ENCODE measurements around the gene ZMAT2. TPM values are rescaled to one million over a fixed set of nuclear protein-coding genes. Genes with fewer than 3 reads are reported as not detected.

Gene ZMAT2
- total RNA-seq, 4 donors from 2014 or later, result 44.2 to 56.5 (median 51.9) TPM

DNA sequence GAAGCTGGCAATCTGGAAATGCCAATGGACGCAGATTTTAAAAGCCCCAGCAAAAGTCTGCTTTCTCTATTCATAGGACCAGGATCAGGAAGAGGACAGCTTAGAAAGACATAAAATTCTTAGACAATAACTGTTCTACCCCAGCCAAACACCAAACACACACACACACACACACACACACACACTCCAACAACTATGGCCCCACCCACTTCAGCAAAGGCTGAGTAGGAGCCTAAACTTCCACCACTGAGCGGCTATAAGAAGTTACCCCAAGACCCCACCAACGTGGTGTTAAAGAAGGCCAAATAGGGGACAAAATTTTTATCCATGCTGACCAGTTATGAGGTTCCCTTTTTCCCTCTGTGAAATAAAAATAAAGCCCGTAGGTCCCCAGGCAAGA, 32.9 kb downstream of the ZMAT2 start:
- DNase-seq (no peak), ATAC-seq (no peak)
- no peak overlapping the region for H3K4me3 ChIP-seq
- intact Hi-C loops (cut with DNase I; ENCODE audit: low total_unique reads), result no loop called here
- H3K4me1 ChIP-seq, result no peaks in the 10 kb centered on the region
- H3K36me3 ChIP-seq, result no peaks in the 10 kb centered on the region
- no peak overlapping the region for H3K27ac ChIP-seq
- in situ Hi-C loops (cut with MboI; ENCODE audit: low sequenced_read_pairs in 4 of 4), result loop anchor here in 3 of 4 donors (5.0 to 10.0 kb wide), 2 partner anchors 358 to 361 kb away; no protein-coding TSS in a partner anchor
- no peaks in the 10 kb centered on the region for H3K9me3 ChIP-seq
- peaks cover 0 to 7% (median 0%) of the 10 kb centered on the region in 3 donors for H3K27me3 ChIP-seq
- TF ChIP-seq POLR2A (IDR thresholded peaks at IDR 0.05) (no peak), CTCF (IDR thresholded peaks at IDR 0.05 in 4 of 5, conservative IDR thresholded peaks at IDR 0.05 in 1 of 5) (no peak)

DNA sequence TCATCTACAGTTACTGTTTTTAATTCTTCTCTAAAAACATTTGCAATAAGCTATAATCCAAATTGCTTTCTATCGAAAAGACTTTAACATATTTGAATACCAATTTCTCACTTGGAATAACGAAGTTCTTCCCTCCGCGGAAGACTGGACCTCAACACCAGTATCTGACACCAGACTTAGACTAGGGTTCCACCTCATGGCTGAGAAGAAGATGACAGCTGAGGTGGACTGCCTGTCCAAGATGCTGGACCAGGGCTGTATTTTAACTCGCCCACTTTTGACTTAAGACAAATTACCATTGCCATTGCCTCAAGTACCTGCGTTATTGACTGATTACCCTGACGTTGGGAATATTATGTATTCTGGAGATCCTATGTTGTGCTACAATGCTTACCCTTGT, 34.1 kb downstream of the ZMAT2 start:
- H3K27me3 ChIP-seq, result peaks cover 0 to 7% (median 0%) of the 10 kb centered on the region in 3 donors
- no peak overlapping the region for H3K4me3 ChIP-seq
- in situ Hi-C loops (cut with MboI; ENCODE audit: low sequenced_read_pairs in 4 of 4) (loop anchor here in 3 of 4 donors (5.0 to 10.0 kb wide), 2 partner anchors 360 to 362 kb away; no protein-coding TSS in a partner anchor), intact Hi-C loops (cut with DNase I; ENCODE audit: low total_unique reads) (loop anchor here (1.0 to 2.0 kb wide), 2 partner anchors 43 to 362 kb away; partner anchors contain the start of genes HARS1 and HARS2)
- ATAC-seq, result peak; percentile 74 to 82
- no peak overlapping the region for H3K27ac ChIP-seq
- H3K9me3 ChIP-seq, result no peaks in the 10 kb centered on the region
- no peak for TF ChIP-seq POLR2A (IDR thresholded peaks at IDR 0.05)
- peak; percentile 31 to 65 (median 41) for TF ChIP-seq CTCF (IDR thresholded peaks at IDR 0.05 in 4 of 5, conservative IDR thresholded peaks at IDR 0.05 in 1 of 5)
- H3K4me1 ChIP-seq, result no peaks in the 10 kb centered on the region
- no peak for DNase-seq
- H3K36me3 ChIP-seq, result no peaks in the 10 kb centered on the region

- Histone ChIP-seq H3K36me3 (no peaks in the 10 kb centered on the region), H3K9me3 (no peaks in the 10 kb centered on the region), H3K27ac (no peak overlapping the region), H3K4me3 (no peak overlapping the region), H3K27me3 (no peaks in the 10 kb centered on the region), H3K4me1 (no peaks in the 10 kb centered on the region)
- no peak for TF ChIP-seq POLR2A (IDR thresholded peaks at IDR 0.05)
- TF ChIP-seq CTCF (IDR thresholded peaks at IDR 0.05 in 4 of 5, conservative IDR thresholded peaks at IDR 0.05 in 1 of 5), result no peak
- intact Hi-C loops (cut with DNase I; ENCODE audit: low total_unique reads), result no loop called here
- in situ Hi-C loops (cut with MboI; ENCODE audit: low sequenced_read_pairs in 4 of 4), result loop anchor here in 2 of 4 donors (10.0 kb wide), 1 partner anchor 363 kb away; no protein-coding TSS in a partner anchor
- no peak for DNase-seq
- ATAC-seq, result no peak
Measured at GRCh38 chr5:140737486-140737885, 37.2 kb downstream of the ZMAT2 start.

- no peaks in the 10 kb centered on the region for H3K36me3 ChIP-seq
- no peaks in the 10 kb centered on the region for H3K27me3 ChIP-seq
- DNase-seq (no peak), ATAC-seq (no peak)
- intact Hi-C loops (cut with DNase I; ENCODE audit: low total_unique reads), result no loop called here
- H3K4me3 ChIP-seq, result no peak overlapping the region
- H3K9me3 ChIP-seq, result no peaks in the 10 kb centered on the region
- no peaks in the 10 kb centered on the region for H3K4me1 ChIP-seq
- TF ChIP-seq POLR2A (IDR thresholded peaks at IDR 0.05), result no peak
- no peak overlapping the region for H3K27ac ChIP-seq
- in situ Hi-C loops (cut with MboI; ENCODE audit: low sequenced_read_pairs in 4 of 4), result no loop called here
Measured at GRCh38 chr5:140741967-140742366, 41.7 kb downstream of the ZMAT2 start.

- Histone ChIP-seq H3K4me1 (no peaks in the 10 kb centered on the region), H3K36me3 (no peaks in the 10 kb centered on the region), H3K9me3 (peaks cover 0 to 12% (median 0%) of the 10 kb centered on the region in 3 donors), H3K4me3 (no peak overlapping the region), H3K27me3 (no peaks in the 10 kb centered on the region), H3K27ac (no peak overlapping the region)
- ATAC-seq (no peak), DNase-seq (no peak)
- in situ Hi-C loops (cut with MboI; ENCODE audit: low sequenced_read_pairs in 4 of 4), result no loop called here
- intact Hi-C loops (cut with DNase I; ENCODE audit: low total_unique reads), result no loop called here
- TF ChIP-seq CTCF (IDR thresholded peaks at IDR 0.05 in 4 of 5, conservative IDR thresholded peaks at IDR 0.05 in 1 of 5) (no peak), POLR2A (IDR thresholded peaks at IDR 0.05) (no peak)
Measured at GRCh38 chr5:140753561-140753960, 53.3 kb downstream of the ZMAT2 start.

Other genes starting within 250 kb of the ZMAT2 start
- gene EIF4EBP3, start 152.8 kb upstream of the ZMAT2 start, total RNA-seq, result 100 to 1,000 TPM in 1 of 4 donors, 10 to 100 TPM in 3; 38.6 to 118 (median 51.8) TPM
- gene SRA1, start 143.0 kb upstream of the ZMAT2 start, total RNA-seq, result 10 to 100 TPM; 34.1 to 67.3 (median 40.6) TPM
- gene APBB3, start 135.8 kb upstream of the ZMAT2 start, total RNA-seq, result 10 to 100 TPM in 2 of 4 donors, 1 to 10 TPM in 2; 4.1 to 12.5 (median 9.0) TPM
- 100 to 1,000 TPM in 2 of 4 donors, 10 to 100 TPM in 2; 71.7 to 152 (median 114) TPM for gene SLC35A4, start 135.6 kb upstream of the ZMAT2 start, total RNA-seq
- 10 to 100 TPM; 12.2 to 22.9 (median 16.1) TPM for gene CD14, start 67.3 kb upstream of the ZMAT2 start, total RNA-seq
- 10 to 100 TPM in 2 of 4 donors, 1 to 10 TPM in 2; 5.1 to 15.4 (median 9.5) TPM for gene TMCO6, start 61.0 kb upstream of the ZMAT2 start, total RNA-seq
- 100 to 1,000 TPM in 2 of 4 donors, 10 to 100 TPM in 2; 86.9 to 121 (median 102) TPM for gene NDUFA2, start 52.8 kb upstream of the ZMAT2 start, total RNA-seq
- 100 to 1,000 TPM in 3 of 4 donors, 10 to 100 TPM in 1; 94.5 to 169 (median 143) TPM for gene IK, start 52.6 kb upstream of the ZMAT2 start, total RNA-seq
- 10 to 100 TPM; 10.9 to 18.7 (median 15.1) TPM for gene WDR55, start 35.5 kb upstream of the ZMAT2 start, total RNA-seq
- 1 to 10 TPM in 2 of 4 donors, under 1 TPM in 1, not detected in 1; 0.20 to 5.0 (median 1.8) TPM for gene DND1, start 26.9 kb upstream of the ZMAT2 start, total RNA-seq
- gene HARS1, start 9.1 kb upstream of the ZMAT2 start, total RNA-seq, result 10 to 100 TPM; 38.2 to 72.9 (median 59.4) TPM
- 10 to 100 TPM; 25.2 to 36.0 (median 27.0) TPM for gene HARS2, start 9.0 kb upstream of the ZMAT2 start, total RNA-seq
- not detected for gene PCDHA1, start 85.7 kb downstream of the ZMAT2 start, total RNA-seq
- gene PCDHA2, start 94.4 kb downstream of the ZMAT2 start, total RNA-seq, result under 1 TPM in 1 of 4 donors, not detected in 3; 0.12 TPM
- under 1 TPM in 2 of 4 donors, not detected in 2; 0.07 to 0.20 TPM for gene PCDHA3, start 100.6 kb downstream of the ZMAT2 start, total RNA-seq
- gene PCDHA4, start 106.6 kb downstream of the ZMAT2 start, total RNA-seq, result under 1 TPM in 2 of 4 donors, not detected in 2; 0.20 to 0.23 TPM
- not detected for gene PCDHA5, start 121.2 kb downstream of the ZMAT2 start, total RNA-seq
- gene PCDHA6, start 127.5 kb downstream of the ZMAT2 start, total RNA-seq, result under 1 TPM in 2 of 4 donors, not detected in 2; 0.10 to 0.19 TPM
- gene PCDHA7, start 133.8 kb downstream of the ZMAT2 start, total RNA-seq, result under 1 TPM in 2 of 4 donors, not detected in 2; 0.15 to 0.24 TPM
- gene PCDHA8, start 140.7 kb downstream of the ZMAT2 start, total RNA-seq, result under 1 TPM in 1 of 4 donors, not detected in 3; 0.18 TPM
- under 1 TPM in 2 of 4 donors, not detected in 2; 0.07 TPM for gene PCDHA9, start 147.9 kb downstream of the ZMAT2 start, total RNA-seq
- gene PCDHA10, start 155.4 kb downstream of the ZMAT2 start, total RNA-seq, result under 1 TPM in 3 of 4 donors, not detected in 1; 0.05 to 0.15 (median 0.07) TPM
- not detected for gene PCDHA11, start 168.5 kb downstream of the ZMAT2 start, total RNA-seq
- gene PCDHA12, start 174.9 kb downstream of the ZMAT2 start, total RNA-seq, result under 1 TPM in 1 of 4 donors, not detected in 3; 0.05 TPM
- gene PCDHA13, start 181.7 kb downstream of the ZMAT2 start, total RNA-seq, result not detected
- under 1 TPM in 1 of 4 donors, not detected in 3; 0.13 TPM for gene PCDHAC1, start 225.9 kb downstream of the ZMAT2 start, total RNA-seq